RWPE1 (cell line): Measurements from ENCODE around the gene OR52W1.

Experiments
- CTCF ChIA-PET: fragments of 350-600 bp; sonication (Branson Sonifier 250); formaldehyde crosslinking; extraction: SDS; loops from one replicate; lab custom pipeline; 2021; lab: Yijun Ruan, JAX
- POLR2A ChIA-PET: fragments of 400-600 bp; formaldehyde crosslinking; extraction: SDS; loops from one replicate; lab custom pipeline; 2020; ENCODE audit warnings: antibody characterized with exemption; ENCODE audit not compliant: low non-redundant PET; lab: Yijun Ruan, JAX
- DNase-seq: peaks from one replicate; pipeline ENCODE4 v3.0.0; 2012; ENCODE audit warnings: low spot score
- H3K27ac ChIP-seq: fragments of 450-650 bp; 2 replicates; pipeline ENCODE4 v1.5.1; 2017
- CTCF ChIP-seq: fragments of 450-650 bp; conservative IDR thresholded peaks from 2 replicates; pipeline ENCODE4 v1.5.1; 2017; ENCODE audit warnings: low read depth, mild to moderate bottlenecking

OR52W1 gene, protein sequence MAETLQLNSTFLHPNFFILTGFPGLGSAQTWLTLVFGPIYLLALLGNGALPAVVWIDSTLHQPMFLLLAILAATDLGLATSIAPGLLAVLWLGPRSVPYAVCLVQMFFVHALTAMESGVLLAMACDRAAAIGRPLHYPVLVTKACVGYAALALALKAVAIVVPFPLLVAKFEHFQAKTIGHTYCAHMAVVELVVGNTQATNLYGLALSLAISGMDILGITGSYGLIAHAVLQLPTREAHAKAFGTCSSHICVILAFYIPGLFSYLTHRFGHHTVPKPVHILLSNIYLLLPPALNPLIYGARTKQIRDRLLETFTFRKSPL

GRCh38 chr11:6199174-6199810, at the start of gene OR52W1:
Gene OR52W1 (plus strand): TSS chr11:6199224. CDS start chr11:6199224, 0 bp downstream.
- no peak for DNase-seq
- ChIA-PET POLR2A (no interaction called here), CTCF (no interaction called here)
- TF ChIP-seq CTCF, result no peak
- no peak within 1 kb of the TSS for H3K27ac ChIP-seq

DNA sequence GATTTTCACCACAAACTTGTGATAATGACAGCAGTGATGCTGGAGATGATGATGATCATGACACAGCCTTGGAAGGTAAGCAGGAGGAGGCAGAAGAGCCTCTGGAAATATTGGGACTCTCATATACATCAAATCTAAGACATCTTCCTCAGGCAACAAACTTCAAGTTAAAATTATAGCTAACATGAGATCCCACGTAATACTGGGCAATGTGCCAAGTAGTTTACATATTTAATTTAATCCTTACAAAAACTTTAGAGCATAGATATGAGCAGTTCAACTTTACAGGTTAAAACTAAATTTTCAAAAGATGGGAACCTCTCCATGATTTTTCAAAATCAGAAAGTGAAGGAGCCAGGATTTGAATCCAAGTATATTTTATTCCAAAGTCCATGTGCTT, 47.9 kb upstream of the OR52W1 start:
- ChIA-PET CTCF (no interaction called here), POLR2A (no interaction called here)
- no peak for TF ChIP-seq CTCF

DNA sequence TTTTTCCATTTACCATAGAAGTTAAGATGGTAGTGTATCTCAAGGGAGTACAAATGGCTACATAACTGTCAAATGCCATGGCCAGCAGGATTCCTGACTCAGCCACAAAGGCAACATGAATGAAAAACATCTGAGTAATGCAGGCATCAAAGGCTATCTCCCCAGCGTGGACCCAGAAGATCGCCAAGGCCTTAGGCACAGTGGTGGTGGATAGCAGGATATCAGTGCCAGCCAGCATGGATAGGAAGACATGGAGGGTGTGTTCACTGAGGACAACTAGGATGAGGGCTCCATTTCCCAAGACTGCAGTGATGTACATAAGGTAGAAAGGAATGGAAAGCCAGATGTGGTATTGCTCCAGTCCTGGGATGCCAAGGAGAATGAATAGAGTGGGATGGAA, 46.9 kb upstream of the OR52W1 start:
- ChIA-PET CTCF (no interaction called here), POLR2A (no interaction called here)
- TF ChIP-seq CTCF, result no peak
- no peak overlapping the region for H3K27ac ChIP-seq
- DNase-seq, result no peak

More for the DNA sequence above, 47.9 kb upstream of the OR52W1 start:
- no peak overlapping the region for H3K27ac ChIP-seq
- DNase-seq, result no peak

GRCh38 chr11:6156628-6157359, 42.2 kb upstream of the OR52W1 start:
- POLR2A ChIA-PET, result no interaction called here
- DNase-seq, result no peak
- CTCF ChIA-PET, result interaction anchor here (0.6 kb wide), 1 partner anchor 215 kb away, joined by 3 read pairs; no protein-coding TSS in a partner anchor
- H3K27ac ChIP-seq, result no peak overlapping the region
- no peak for TF ChIP-seq CTCF

DNA sequence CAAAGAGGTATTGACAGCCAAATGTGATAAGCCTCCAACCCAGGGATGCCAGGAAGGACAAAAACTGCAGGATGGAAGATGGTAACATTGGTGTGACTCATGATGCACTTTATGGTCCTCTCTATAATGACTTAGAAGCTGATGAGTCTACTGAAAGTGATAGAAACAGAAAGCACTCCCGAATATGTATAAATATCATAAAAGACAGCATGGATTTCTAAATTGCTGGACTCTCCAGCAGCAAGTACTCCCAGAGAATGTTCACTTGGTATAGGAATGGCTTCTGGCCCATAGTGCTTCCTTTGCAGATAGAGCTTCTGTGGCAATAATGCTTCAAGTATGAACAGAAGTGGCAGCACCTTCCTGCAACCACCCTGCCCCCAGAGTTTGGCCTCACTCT, 28.8 kb upstream of the OR52W1 start, which contains the start of gene OR52B2:
TSS of gene OR52B2 (minus strand) at position 101 of the 400 bp plus-strand sequence. CDS start at position 101, 0 bp downstream.
- no peak for DNase-seq
- ChIA-PET CTCF (no interaction called here), POLR2A (no interaction called here)
- H3K27ac ChIP-seq, result no peak within 1 kb of the TSS
- no peak for TF ChIP-seq CTCF

- ChIA-PET CTCF (interaction anchor here (0.6 kb wide), 1 partner anchor 393 kb away, joined by 3 read pairs; no protein-coding TSS in a partner anchor), POLR2A (no interaction called here)
- no peak overlapping the region for H3K27ac ChIP-seq
- TF ChIP-seq CTCF, result no peak
- DNase-seq, result no peak
Measured at GRCh38 chr11:6175440-6175839, 23.6 kb upstream of the OR52W1 start.
